GM12878 (cell line): ENCODE measurements around the gene ZFHX2. TPM values are rescaled to one million over a fixed set of nuclear protein-coding genes. Genes with fewer than 3 reads are reported as not detected.

ENCODE experiments used
- ATAC-seq: fragments of 200-7000 bp; cut with Tn5 transposase; 3 replicates; pipeline ENCODE4 v1.9.1; 2020; ENCODE audit warnings: mild to moderate bottlenecking, moderate library complexity
- BruUV-seq: library from RNA; stranded (reverse); fragments of 400-500 nt; replicated peaks from 2 replicates; lab custom pipeline; 2021; lab: Mats Ljungman, UMichigan
- CTCF ChIA-PET: fragments of 300-600 bp; sonication (Branson Sonifier 250); formaldehyde crosslinking; extraction: SDS; loops from one replicate; lab custom pipeline; 2021; ENCODE audit warnings: inconsistent platforms; lab: Yijun Ruan, JAX
- POLR2A ChIA-PET: fragments of 350-600 bp; formaldehyde crosslinking; extraction: SDS; loops from one replicate; lab custom pipeline; 2021; ENCODE audit warnings: inconsistent platforms; lab: Charles Lee
- RAD21 ChIA-PET: fragments of 300-600 bp; sonication (Branson Sonifier 250); formaldehyde crosslinking; loops from one replicate; lab custom pipeline; 2023; ENCODE audit warnings: antibody characterized with exemption; ENCODE audit not compliant: unreplicated experiment; lab: Charles Lee
- SMC1A ChIA-PET: fragments of 300-600 bp; sonication (Branson Sonifier 250); formaldehyde crosslinking; loops from one replicate; lab custom pipeline; 2023; ENCODE audit not compliant: unreplicated experiment, uncharacterized antibody; lab: Charles Lee
- DNase-seq: peaks from one replicate; pipeline ENCODE4 v3.0.0-alpha.2; 2011; ENCODE audit warnings: low read depth, low spot score
- FAIRE-seq: peaks from 3 replicates; lab custom pipeline; 2011; peaks lifted over from hg19 to GRCh38; lab: Jason Lieb, UNC
- H2AFZ ChIP-seq: 2 replicates; pipeline ENCODE4 v1.6.0; 2011; ENCODE audit warnings: low read depth, low read length, control low read depth; ENCODE audit not compliant: control insufficient read depth
- H3K27ac ChIP-seq: 2 replicates; pipeline ENCODE4 v1.5.1; 2011; ENCODE audit warnings: control low read depth; ENCODE audit not compliant: control insufficient read depth, insufficient read depth
- H3K27me3 ChIP-seq, 2 experiments: replicated peaks in 1 of 2; 2 replicates each; pipeline versions ENCODE4 v1.6.0 to v1.6.1; 2011; ENCODE audit warnings: low read length in 1 of 2; ENCODE audit not compliant: control insufficient read depth in 2 of 2, insufficient read depth in 2 of 2
- H3K36me3 ChIP-seq, 2 experiments: 2 replicates each; pipeline ENCODE4 v1.5.1; 2011; ENCODE audit warnings: low read length in 1 of 2; ENCODE audit not compliant: control insufficient read depth in 2 of 2, insufficient read depth in 2 of 2
- H3K4me1 ChIP-seq: 2 replicates; pipeline ENCODE4 v1.6.1; 2011; ENCODE audit warnings: mild to moderate bottlenecking, low read length, moderate library complexity, mixed read lengths; ENCODE audit not compliant: control insufficient read depth, insufficient read depth
- H3K4me2 ChIP-seq: 2 replicates; pipeline ENCODE4 v1.6.0; 2011; ENCODE audit warnings: control low read depth; ENCODE audit not compliant: control insufficient read depth, insufficient read depth
- H3K4me3 ChIP-seq: fragments of 200-600 bp; sonication (generic); 2 replicates; pipeline ENCODE4 v1.5.1; 2016
- H3K79me2 ChIP-seq: 2 replicates; pipeline ENCODE4 v1.6.0; 2011; ENCODE audit warnings: low read length; ENCODE audit not compliant: control insufficient read depth, insufficient read depth
- H3K9ac ChIP-seq: 2 replicates; pipeline ENCODE4 v1.8.0; 2011; ENCODE audit warnings: low read length, control low read depth, mixed read lengths; ENCODE audit not compliant: control insufficient read depth, insufficient read depth
- H3K9me3 ChIP-seq: replicated peaks from 3 replicates; pipeline ENCODE4 v1.5.1; 2011; ENCODE audit warnings: mild to moderate bottlenecking, low read length; ENCODE audit not compliant: control insufficient read depth, insufficient read depth
- H4K20me1 ChIP-seq: 2 replicates; pipeline ENCODE4 v1.6.0; 2011; ENCODE audit not compliant: control insufficient read depth, insufficient read depth
- CHD1 ChIP-seq: IDR thresholded peaks from 2 replicates; pipeline ENCODE4 v1.6.1; 2012; ENCODE audit warnings: low read depth, low read length, improper control_type of control experiment
- CREB1 ChIP-seq: IDR thresholded peaks from 2 replicates; pipeline ENCODE4 v1.6.1; 2012; ENCODE audit warnings: low read depth, mild to moderate bottlenecking, inconsistent platforms
- EED ChIP-seq: sonication (generic); IDR thresholded peaks from 2 replicates; pipeline ENCODE4 v1.6.1; 2016; ENCODE audit warnings: antibody characterized with exemption, low read depth
- IKZF1 ChIP-seq: fragments of 450-650 bp; conservative IDR thresholded peaks from 2 replicates; pipeline ENCODE4 v1.6.1; 2017; ENCODE audit warnings: antibody characterized with exemption, mild to moderate bottlenecking
- MAX ChIP-seq: IDR thresholded peaks from 2 replicates; pipeline ENCODE4 v1.6.1; 2012; ENCODE audit warnings: low read depth, low read length, improper control_type of control experiment
- RB1 ChIP-seq: fragments of 450-650 bp; formaldehyde crosslinking; IDR thresholded peaks from 2 replicates; pipeline ENCODE4 v1.6.1; 2017; ENCODE audit warnings: mild to moderate bottlenecking, borderline replicate concordance
- SPI1 ChIP-seq: IDR thresholded peaks from 2 replicates; pipeline ENCODE4 v1.6.1; 2011; ENCODE audit warnings: low read depth, mild to moderate bottlenecking, low read length, moderate library complexity, borderline replicate concordance; ENCODE audit not compliant: insufficient read depth
- USF1 ChIP-seq: IDR thresholded peaks from 2 replicates; pipeline ENCODE4 v1.6.1; 2011; ENCODE audit warnings: borderline replicate concordance, low read depth, mild to moderate bottlenecking, moderate library complexity, mixed read lengths, low read length; ENCODE audit not compliant: insufficient read depth; ENCODE audit errors: extremely low read length
- USF2 ChIP-seq: IDR thresholded peaks from 2 replicates; pipeline ENCODE4 v1.6.1; 2011; ENCODE audit warnings: low read depth, low read length, improper control_type of control experiment, borderline replicate concordance
- in situ Hi-C: fragments of 300-500 bp; cut with MboI; formaldehyde crosslinking; loops from 9 replicates; pipeline ENCODE4 v1.14.3; 2018; ENCODE audit warnings: mixed read lengths
- intact Hi-C: fragments of 100-400 bp; cut with micrococcal nuclease; formaldehyde crosslinking; loops from one replicate; pipeline ENCODE4 v1.14.2; 2022; ENCODE audit not compliant: unreplicated experiment
- polyA plus RNA-seq, 11 experiments: library from polyadenylated mRNA; depleted of rRNA in 4 of 11; unstranded in 6 of 11; stranded (reverse) in 5 of 11; fragments of >200 nt; fragmentation: Nextera tagmentation in 4 of 11; fragmentation: Illumina TruSeq in 1 of 11; extraction: Ambion mirVana in 4 of 11; extraction: Trizol in 1 of 11; gene quantifications; 1 replicate in 1 of 11; 2 replicates in 10 of 11; pipeline versions ENCODE4 v1.2.1 to v1.2.3, GENCODE V29; 2011 to 2016; ENCODE audit warnings: inconsistent platforms in 2 of 11, missing spikeins in 2 of 11, low read depth in 1 of 11
- total RNA-seq, 4 experiments: library from RNA; depleted of rRNA in 3 of 4; stranded (reverse); fragments of >200 nt in 3 of 4; fragmentation: Illumina TruSeq in 1 of 4; extraction: Trizol in 1 of 4; gene quantifications; 2 replicates each; pipeline versions ENCODE4 v1.2.1 to v1.2.3, GENCODE V29; 2013 to 2021

ZFHX2 gene
- total and polyA plus RNA-seq, 10 of the 15 experiments (the other 5 are each of a cell fraction or from before 2014, with no cell fraction given), result 0.27 to 2.2 (median 0.55) TPM

- Histone ChIP-seq H3K27ac (no peak overlapping the region), H3K9ac (no peak overlapping the region), H3K9me3 (no peaks in the 10 kb centered on the region), H2AFZ (no peak overlapping the region), H3K79me2 (no peaks in the 10 kb centered on the region), H3K4me2 (no peak overlapping the region), H3K4me3 (no peak overlapping the region), H3K36me3 (no peaks in the 10 kb centered on the region), H4K20me1 (no peaks in the 10 kb centered on the region), H3K4me1 (peaks cover 2% of the 10 kb centered on the region; the same call in 1 of the 2 replicates), H3K27me3 (peaks cover 2% of the 10 kb centered on the region in 2 experiments; a peak in 2 of 4 replicates)
- POLR2A ChIA-PET, result no interaction called here
- DNase-seq, result no peak
- in situ Hi-C loops (no loop called here), intact Hi-C loops (loop anchor here (10.0 kb wide), 1 partner anchor 445 kb away; no protein-coding TSS in a partner anchor)
- no peak for ATAC-seq
- FAIRE-seq, result no peak
- no TSS peak for BruUV-seq
- SMC1A ChIA-PET, result interaction anchor here (2.1 kb wide), 1 partner anchor 9 kb away, joined by 9 read pairs; no protein-coding TSS in a partner anchor
- RAD21 ChIA-PET, result no interaction called here
- TF ChIP-seq MAX, result no peak
- no peak for TF ChIP-seq EED
- no peak for TF ChIP-seq RB1
- no peak for TF ChIP-seq USF1
- no peak for TF ChIP-seq USF2
- TF ChIP-seq CHD1, result no peak
- no peak for TF ChIP-seq SPI1
- no peak for TF ChIP-seq CREB1
- TF ChIP-seq IKZF1, result no peak
- CTCF ChIA-PET, result interaction anchor here (0.6 to 1.4 kb wide), 2 partner anchors 11 to 663 kb away, joined by 3 read pairs; partner anchors contain the start of gene TINF2
These were observed 28.2 kb upstream of the ZFHX2 start for GRCh38 chr14:23579739-23580138.
